HL-60 (cell line): ENCODE measurements around the gene PICALM.

ENCODE experiments used
- POLR2AphosphoS5 ChIP-seq: IDR thresholded peaks from 2 replicates; pipeline ENCODE4 v1.6.1; 2012; ENCODE audit warnings: low read depth
- SPI1 ChIP-seq: IDR thresholded peaks from 2 replicates; pipeline ENCODE4 v1.6.1; 2012; ENCODE audit warnings: low read depth, mild to moderate bottlenecking, borderline replicate concordance
- TF ChIP-seq, protein P1 (sequence below): IDR thresholded peaks from one replicate; pipeline ENCODE4 v1.5.1; 2011; ENCODE audit warnings: low read length, control low read depth, inconsistent platforms; ENCODE audit not compliant: insufficient read depth

DNA sequence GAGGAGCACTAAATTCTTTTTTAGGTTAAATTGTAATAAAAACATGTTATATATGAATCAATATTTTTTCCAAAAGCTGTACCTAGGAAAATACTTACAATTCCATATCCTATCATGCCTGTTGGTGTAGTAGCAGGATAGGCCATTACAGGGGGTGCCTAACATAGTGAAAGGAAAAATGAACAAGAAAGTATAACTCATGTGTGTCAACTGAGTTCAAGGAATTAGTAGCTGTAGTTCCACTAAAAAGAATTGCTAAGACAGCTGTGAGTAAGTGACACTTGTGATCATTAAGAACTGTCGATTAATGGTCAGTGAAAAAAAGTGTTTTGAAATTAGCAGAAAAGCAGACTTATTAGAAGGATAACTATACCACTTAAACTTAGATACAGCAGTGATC, 92.4 kb downstream of the PICALM start:
- TF ChIP-seq, protein P1, sequence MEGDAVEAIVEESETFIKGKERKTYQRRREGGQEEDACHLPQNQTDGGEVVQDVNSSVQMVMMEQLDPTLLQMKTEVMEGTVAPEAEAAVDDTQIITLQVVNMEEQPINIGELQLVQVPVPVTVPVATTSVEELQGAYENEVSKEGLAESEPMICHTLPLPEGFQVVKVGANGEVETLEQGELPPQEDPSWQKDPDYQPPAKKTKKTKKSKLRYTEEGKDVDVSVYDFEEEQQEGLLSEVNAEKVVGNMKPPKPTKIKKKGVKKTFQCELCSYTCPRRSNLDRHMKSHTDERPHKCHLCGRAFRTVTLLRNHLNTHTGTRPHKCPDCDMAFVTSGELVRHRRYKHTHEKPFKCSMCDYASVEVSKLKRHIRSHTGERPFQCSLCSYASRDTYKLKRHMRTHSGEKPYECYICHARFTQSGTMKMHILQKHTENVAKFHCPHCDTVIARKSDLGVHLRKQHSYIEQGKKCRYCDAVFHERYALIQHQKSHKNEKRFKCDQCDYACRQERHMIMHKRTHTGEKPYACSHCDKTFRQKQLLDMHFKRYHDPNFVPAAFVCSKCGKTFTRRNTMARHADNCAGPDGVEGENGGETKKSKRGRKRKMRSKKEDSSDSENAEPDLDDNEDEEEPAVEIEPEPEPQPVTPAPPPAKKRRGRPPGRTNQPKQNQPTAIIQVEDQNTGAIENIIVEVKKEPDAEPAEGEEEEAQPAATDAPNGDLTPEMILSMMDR, result no peak
- TF ChIP-seq POLR2AphosphoS5, result no peak
- TF ChIP-seq SPI1, result no peak
